ENCODE measurements around the gene STX11. TPM values are rescaled to one million over a fixed set of nuclear protein-coding genes. Genes with fewer than 3 reads are reported as not detected.
A peak's percentile ranks its signal among the peaks of the same experiment; 100 is the strongest.

STX11 gene
- total and polyA plus RNA-seq, 2 of the 13 experiments (the other 11 are each of a cell fraction or from before 2014, with no cell fraction given): 0.03 TPM; not detected in 1

DNA sequence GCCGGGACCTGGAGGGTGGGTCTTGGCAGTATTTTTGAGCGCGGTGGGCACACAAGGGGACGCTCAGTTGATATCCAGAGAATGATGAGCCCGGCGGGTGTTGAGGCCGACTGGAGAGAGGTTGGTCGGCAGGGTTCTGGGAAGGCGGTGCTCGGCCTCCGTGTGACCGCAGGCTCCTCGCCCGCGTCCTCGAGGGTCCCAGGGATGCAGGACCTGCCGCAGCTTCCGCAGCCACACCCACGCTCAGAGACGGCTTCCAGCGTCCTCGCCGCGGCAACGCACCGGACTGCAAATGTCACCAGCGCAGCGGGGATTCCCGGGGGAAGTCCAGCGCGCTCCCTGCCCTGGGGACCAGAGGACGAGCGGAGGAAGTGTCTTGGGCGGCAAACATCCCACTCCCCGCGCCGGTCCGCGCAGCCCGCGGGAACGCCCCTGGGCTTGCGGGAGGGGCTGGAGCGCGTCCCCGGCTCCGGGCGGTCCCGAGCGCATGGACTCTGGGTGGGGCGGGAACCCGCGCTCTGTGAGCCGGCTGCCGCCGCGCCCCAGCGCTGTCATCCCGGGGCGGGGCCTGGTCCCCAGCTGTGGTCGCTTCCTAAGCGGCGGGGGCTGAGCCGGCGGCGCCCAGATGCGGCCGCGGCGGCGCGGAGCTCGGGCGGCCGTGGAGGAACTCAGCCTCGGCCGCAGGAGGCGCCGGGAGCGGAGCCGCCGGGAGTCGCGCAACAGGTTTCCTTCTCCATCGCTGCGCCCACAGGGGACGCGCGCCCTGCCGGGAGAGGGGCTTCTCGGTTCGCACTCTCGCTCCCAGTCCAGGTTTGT is at the start of gene STX11 (continued):
- TF ChIP-seq ZNF274 (CRISPR knock-in tag; IDR thresholded peaks at IDR 0.05) (0 out of 2 replicates have a peak, but pooled peaks have one; percentile 32), HDAC6 (IDR thresholded peaks at IDR 0.05; ENCODE audit: low read depth, low read length) (peak; percentile 72; the same call in 1 of the 2 replicates), TCF12 (IDR thresholded peaks at IDR 0.05) (no peak), TCF12 (CRISPR knock-in tag; IDR thresholded peaks at IDR 0.05) (0 out of 2 replicates have a peak, but pooled peaks have one; percentile 39), TOPORS (CRISPR knock-in tag; IDR thresholded peaks at IDR 0.05) (0 out of 2 replicates have a peak, but pooled peaks have one; percentile 31), YEATS4 (CRISPR knock-in tag; IDR thresholded peaks at IDR 0.05; ENCODE audit: borderline replicate concordance) (peak; percentile 42; the same call in 1 of the 2 replicates), SAFB2 (CRISPR knock-in tag; IDR thresholded peaks at IDR 0.05; ENCODE audit: borderline replicate concordance, low read depth) (peak; percentile 30; the same call in 1 of the 2 replicates), ZBED4 (CRISPR knock-in tag; IDR thresholded peaks at IDR 0.05; ENCODE audit: borderline replicate concordance) (no peak), ZNF430 (CRISPR knock-in tag; IDR thresholded peaks at IDR 0.05) (peak; percentile 46; the same call in 1 of the 2 replicates), ZNF75D (CRISPR knock-in tag; IDR thresholded peaks at IDR 0.05; ENCODE audit: borderline replicate concordance) (no peak)
- TF ChIP-seq, protein P1, sequence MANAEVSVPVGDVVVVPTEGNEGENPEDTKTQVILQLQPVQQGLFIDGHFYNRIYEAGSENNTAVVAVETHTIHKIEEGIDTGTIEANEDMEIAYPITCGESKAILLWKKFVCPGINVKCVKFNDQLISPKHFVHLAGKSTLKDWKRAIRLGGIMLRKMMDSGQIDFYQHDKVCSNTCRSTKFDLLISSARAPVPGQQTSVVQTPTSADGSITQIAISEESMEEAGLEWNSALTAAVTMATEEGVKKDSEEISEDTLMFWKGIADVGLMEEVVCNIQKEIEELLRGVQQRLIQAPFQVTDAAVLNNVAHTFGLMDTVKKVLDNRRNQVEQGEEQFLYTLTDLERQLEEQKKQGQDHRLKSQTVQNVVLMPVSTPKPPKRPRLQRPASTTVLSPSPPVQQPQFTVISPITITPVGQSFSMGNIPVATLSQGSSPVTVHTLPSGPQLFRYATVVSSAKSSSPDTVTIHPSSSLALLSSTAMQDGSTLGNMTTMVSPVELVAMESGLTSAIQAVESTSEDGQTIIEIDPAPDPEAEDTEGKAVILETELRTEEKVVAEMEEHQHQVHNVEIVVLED (CRISPR knock-in tag; IDR thresholded peaks at IDR 0.05; ENCODE audit: borderline replicate concordance): 0 out of 2 replicates have a peak, but pooled peaks have one; percentile 35
- TF ChIP-seq, protein P2, sequence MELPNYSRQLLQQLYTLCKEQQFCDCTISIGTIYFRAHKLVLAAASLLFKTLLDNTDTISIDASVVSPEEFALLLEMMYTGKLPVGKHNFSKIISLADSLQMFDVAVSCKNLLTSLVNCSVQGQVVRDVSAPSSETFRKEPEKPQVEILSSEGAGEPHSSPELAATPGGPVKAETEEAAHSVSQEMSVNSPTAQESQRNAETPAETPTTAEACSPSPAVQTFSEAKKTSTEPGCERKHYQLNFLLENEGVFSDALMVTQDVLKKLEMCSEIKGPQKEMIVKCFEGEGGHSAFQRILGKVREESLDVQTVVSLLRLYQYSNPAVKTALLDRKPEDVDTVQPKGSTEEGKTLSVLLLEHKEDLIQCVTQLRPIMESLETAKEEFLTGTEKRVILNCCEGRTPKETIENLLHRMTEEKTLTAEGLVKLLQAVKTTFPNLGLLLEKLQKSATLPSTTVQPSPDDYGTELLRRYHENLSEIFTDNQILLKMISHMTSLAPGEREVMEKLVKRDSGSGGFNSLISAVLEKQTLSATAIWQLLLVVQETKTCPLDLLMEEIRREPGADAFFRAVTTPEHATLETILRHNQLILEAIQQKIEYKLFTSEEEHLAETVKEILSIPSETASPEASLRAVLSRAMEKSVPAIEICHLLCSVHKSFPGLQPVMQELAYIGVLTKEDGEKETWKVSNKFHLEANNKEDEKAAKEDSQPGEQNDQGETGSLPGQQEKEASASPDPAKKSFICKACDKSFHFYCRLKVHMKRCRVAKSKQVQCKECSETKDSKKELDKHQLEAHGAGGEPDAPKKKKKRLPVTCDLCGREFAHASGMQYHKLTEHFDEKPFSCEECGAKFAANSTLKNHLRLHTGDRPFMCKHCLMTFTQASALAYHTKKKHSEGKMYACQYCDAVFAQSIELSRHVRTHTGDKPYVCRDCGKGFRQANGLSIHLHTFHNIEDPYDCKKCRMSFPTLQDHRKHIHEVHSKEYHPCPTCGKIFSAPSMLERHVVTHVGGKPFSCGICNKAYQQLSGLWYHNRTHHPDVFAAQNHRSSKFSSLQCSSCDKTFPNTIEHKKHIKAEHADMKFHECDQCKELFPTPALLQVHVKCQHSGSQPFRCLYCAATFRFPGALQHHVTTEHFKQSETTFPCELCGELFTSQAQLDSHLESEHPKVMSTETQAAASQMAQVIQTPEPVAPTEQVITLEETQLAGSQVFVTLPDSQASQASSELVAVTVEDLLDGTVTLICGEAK (IDR thresholded peaks at IDR 0.05): no peak
- TF ChIP-seq, protein P2 (CRISPR knock-in tag; IDR thresholded peaks at IDR 0.05): peak; percentile 36; the same call in 1 of the 2 replicates

All from HepG2 (cell line).